Fibroblast of lung (primary cell): ENCODE data around the gene TMEFF2. TPM values are rescaled to one million over a fixed set of nuclear protein-coding genes. Genes with fewer than 3 reads are reported as not detected.

Source experiments
- DNase-seq, 2 donors: peaks; one replicate each; pipeline versions ENCODE4 v3.0.0 to v3.0.0-alpha.2; 2010; ENCODE audit warnings: low read depth in 2 of 2
- H2AFZ ChIP-seq: 2 replicates; pipeline ENCODE4 v1.5.1; 2012; ENCODE audit warnings: low read length, control low read depth, inconsistent platforms
- H3K27ac ChIP-seq: 2 replicates; pipeline ENCODE4 v1.5.1; 2011; ENCODE audit warnings: low read length, control low read depth; ENCODE audit not compliant: insufficient read depth
- H3K27me3 ChIP-seq: 2 replicates; pipeline ENCODE4 v1.5.1; 2011; ENCODE audit warnings: mild to moderate bottlenecking, low read length; ENCODE audit not compliant: control insufficient read depth, insufficient read depth
- H3K36me3 ChIP-seq: 2 replicates; pipeline ENCODE4 v1.5.1; 2011; ENCODE audit warnings: low read length; ENCODE audit not compliant: control insufficient read depth, insufficient read depth
- H3K4me1 ChIP-seq: 2 replicates; pipeline ENCODE4 v1.5.1; 2011; ENCODE audit warnings: low read length; ENCODE audit not compliant: control insufficient read depth, insufficient read depth; ENCODE audit errors: extremely low read depth
- H3K4me2 ChIP-seq: 2 replicates; pipeline ENCODE4 v1.5.1; 2011; ENCODE audit warnings: low read length, control low read depth; ENCODE audit not compliant: insufficient read depth; ENCODE audit errors: extremely low read depth
- H3K4me3 ChIP-seq, 4 experiments: fragments of 200-600 bp in 1 of 4; sonication (generic) in 1 of 4; replicated peaks in 1 of 4; 2 replicates each; pipeline ENCODE4 v1.5.1; 2011 to 2016; ENCODE audit warnings: low read length in 4 of 4, low read depth in 3 of 4, mild to moderate bottlenecking in 3 of 4, control low read depth in 2 of 4, inconsistent platforms in 1 of 4, mixed read lengths in 1 of 4; ENCODE audit not compliant: insufficient read depth in 1 of 4; ENCODE audit errors: control extremely low read depth in 1 of 4
- H3K79me2 ChIP-seq: 2 replicates; pipeline ENCODE4 v1.5.1; 2012; ENCODE audit warnings: mild to moderate bottlenecking, low read length, inconsistent platforms; ENCODE audit not compliant: control insufficient read depth, insufficient read depth
- H3K9ac ChIP-seq: 2 replicates; pipeline ENCODE4 v1.5.1; 2011; ENCODE audit warnings: mild to moderate bottlenecking, low read length, control low read depth; ENCODE audit not compliant: insufficient read depth
- H3K9me3 ChIP-seq: 2 replicates; pipeline ENCODE4 v1.5.1; 2012; ENCODE audit warnings: low read depth, low read length; ENCODE audit not compliant: control insufficient read depth, insufficient read depth
- H4K20me1 ChIP-seq: 2 replicates; pipeline ENCODE4 v1.5.1; 2011; ENCODE audit warnings: low read length; ENCODE audit not compliant: control insufficient read depth, insufficient read depth; ENCODE audit errors: extremely low read depth
- EZH2 ChIP-seq: IDR thresholded peaks from 2 replicates; pipeline ENCODE4 v1.5.1; 2012; ENCODE audit warnings: low read length, control low read depth, mild to moderate bottlenecking; ENCODE audit errors: missing control alignments
- polyA plus RNA-seq, 2 donors: library from polyadenylated mRNA; depleted of rRNA in 1 of 2; stranded (reverse) in 1 of 2; unstranded in 1 of 2; fragments of >200 nt; gene quantifications; 2 replicates each; pipeline ENCODE4 v1.2.1, GENCODE V29; 2011 to 2012; ENCODE audit warnings: missing spikeins in 1 of 2
- total RNA-seq: library from RNA; depleted of rRNA; stranded (reverse); fragments of >200 nt; gene quantifications from 2 replicates; pipeline ENCODE4 v1.2.1, GENCODE V29; 2014
- TF ChIP-seq, protein P1 (sequence below), 2 donors: IDR thresholded peaks in 1 of 2; conservative IDR thresholded peaks in 1 of 2; 1 replicate in 1 of 2; 2 replicates in 1 of 2; pipeline ENCODE4 v1.5.1; 2011 to 2012; ENCODE audit warnings: low read length in 2 of 2, control low read depth in 1 of 2, inconsistent platforms in 1 of 2, low read depth in 1 of 2, mild to moderate bottlenecking in 1 of 2

Gene TMEFF2
- total and polyA plus RNA-seq, 2 donors (not counting 1 experiment from before 2014, with no cell fraction given): 0.33 to 0.87 TPM

DNA sequence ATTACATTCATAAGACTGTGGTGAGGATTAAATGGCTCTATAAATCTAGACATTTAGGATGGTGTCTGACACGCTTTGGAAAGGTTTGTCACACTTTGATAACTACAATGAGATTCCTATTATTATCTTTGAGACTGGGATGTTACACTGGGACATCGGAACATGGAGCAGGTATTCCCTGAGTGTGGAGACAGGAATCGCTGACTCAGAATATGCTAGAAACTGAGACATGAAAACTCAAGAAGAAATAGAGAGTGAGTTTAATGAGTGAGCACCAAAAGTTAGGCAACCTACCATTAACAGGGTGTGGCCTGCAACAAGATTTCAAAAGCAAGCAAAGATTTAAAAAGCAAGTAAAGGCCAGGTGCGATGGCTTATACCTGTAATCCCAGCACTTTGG is 145.4 kb downstream of the TMEFF2 start:
- Histone ChIP-seq H4K20me1 (no peaks in the 10 kb centered on the region), H3K4me3 (no peak overlapping the region), H2AFZ (no peak overlapping the region), H3K4me1 (no peaks in the 10 kb centered on the region), H3K4me2 (no peak overlapping the region), H3K36me3 (no peaks in the 10 kb centered on the region), H3K9ac (no peak overlapping the region), H3K27me3 (no peaks in the 10 kb centered on the region), H3K79me2 (no peaks in the 10 kb centered on the region), H3K27ac (no peak overlapping the region), H3K9me3 (no peaks in the 10 kb centered on the region)
- no peak for DNase-seq
- TF ChIP-seq, protein P1, sequence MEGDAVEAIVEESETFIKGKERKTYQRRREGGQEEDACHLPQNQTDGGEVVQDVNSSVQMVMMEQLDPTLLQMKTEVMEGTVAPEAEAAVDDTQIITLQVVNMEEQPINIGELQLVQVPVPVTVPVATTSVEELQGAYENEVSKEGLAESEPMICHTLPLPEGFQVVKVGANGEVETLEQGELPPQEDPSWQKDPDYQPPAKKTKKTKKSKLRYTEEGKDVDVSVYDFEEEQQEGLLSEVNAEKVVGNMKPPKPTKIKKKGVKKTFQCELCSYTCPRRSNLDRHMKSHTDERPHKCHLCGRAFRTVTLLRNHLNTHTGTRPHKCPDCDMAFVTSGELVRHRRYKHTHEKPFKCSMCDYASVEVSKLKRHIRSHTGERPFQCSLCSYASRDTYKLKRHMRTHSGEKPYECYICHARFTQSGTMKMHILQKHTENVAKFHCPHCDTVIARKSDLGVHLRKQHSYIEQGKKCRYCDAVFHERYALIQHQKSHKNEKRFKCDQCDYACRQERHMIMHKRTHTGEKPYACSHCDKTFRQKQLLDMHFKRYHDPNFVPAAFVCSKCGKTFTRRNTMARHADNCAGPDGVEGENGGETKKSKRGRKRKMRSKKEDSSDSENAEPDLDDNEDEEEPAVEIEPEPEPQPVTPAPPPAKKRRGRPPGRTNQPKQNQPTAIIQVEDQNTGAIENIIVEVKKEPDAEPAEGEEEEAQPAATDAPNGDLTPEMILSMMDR (conservative IDR thresholded peaks at IDR 0.05 in 1 of 2, IDR thresholded peaks at IDR 0.05 in 1 of 2; ENCODE audit: low read depth in 1 of 2, low read length in 2 of 2): no peak
- TF ChIP-seq EZH2: no peak

DNA sequence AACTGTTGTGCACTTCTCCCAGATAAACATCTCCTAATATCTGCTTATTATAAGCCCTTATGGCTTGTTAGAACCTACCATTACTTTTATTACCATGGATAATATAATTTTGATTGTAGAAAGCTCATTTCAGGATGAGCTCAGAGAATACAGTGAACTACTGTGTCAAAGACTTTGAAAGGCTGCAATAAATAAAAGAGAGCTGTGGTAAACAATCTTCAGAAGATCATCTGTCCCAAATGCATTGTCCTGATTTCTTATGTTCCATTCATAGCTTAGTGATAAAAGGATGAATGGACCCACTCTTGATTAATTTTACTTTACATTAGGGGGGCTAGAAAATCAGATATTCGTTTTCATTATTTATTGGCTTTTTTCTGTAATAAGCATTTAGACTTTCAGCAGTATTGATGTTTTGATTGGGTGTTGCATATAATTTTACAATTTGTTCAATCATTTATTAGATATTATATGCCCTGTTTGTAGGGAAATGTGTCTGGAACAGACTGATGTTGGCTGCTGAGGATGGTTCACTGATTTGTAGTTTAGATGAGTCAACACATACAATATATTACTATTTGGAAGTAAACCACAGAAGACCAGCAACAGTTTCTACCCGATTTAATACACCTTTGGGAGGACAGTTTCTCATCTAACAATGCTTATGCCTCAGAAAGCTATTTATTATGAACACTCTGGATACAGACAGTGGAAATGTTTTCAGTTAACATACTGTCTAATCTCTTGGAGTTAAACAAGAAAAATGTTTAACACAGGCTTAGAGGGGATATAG is 147.2 kb downstream of the TMEFF2 start:
- Histone ChIP-seq H3K9me3 (no peaks in the 10 kb centered on the region), H3K36me3 (no peaks in the 10 kb centered on the region), H3K4me2 (no peak overlapping the region), H3K4me3 (no peak overlapping the region), H3K79me2 (no peaks in the 10 kb centered on the region), H3K9ac (no peak overlapping the region), H4K20me1 (no peaks in the 10 kb centered on the region), H2AFZ (no peak overlapping the region), H3K27ac (no peak overlapping the region), H3K27me3 (no peaks in the 10 kb centered on the region), H3K4me1 (no peaks in the 10 kb centered on the region)
- TF ChIP-seq, protein P1 (conservative IDR thresholded peaks at IDR 0.05 in 1 of 2, IDR thresholded peaks at IDR 0.05 in 1 of 2; ENCODE audit: low read depth in 1 of 2, low read length in 2 of 2): no peak
- TF ChIP-seq EZH2: no peak
- no peak for DNase-seq

DNA sequence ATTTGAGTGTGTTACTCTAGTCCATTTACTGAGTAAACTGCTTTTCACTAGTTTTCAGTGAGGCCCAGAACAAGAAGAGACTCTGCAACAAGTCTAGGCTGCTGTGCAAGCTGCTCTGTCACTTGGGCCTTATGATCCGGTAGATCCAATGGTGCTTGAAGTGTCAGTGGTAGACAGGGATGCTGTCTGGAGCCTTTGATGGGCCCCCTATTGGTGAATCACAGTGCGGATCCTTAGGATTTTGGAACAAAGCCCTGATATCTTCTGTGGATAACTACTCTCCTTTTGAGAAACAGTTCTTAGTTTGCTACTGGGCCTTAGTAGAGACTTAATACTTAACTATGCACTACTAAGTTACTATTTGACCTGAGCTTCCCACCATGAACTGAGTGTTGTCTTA is 150.2 kb downstream of the TMEFF2 start:
- TF ChIP-seq EZH2: no peak
- TF ChIP-seq, protein P1 (conservative IDR thresholded peaks at IDR 0.05 in 1 of 2, IDR thresholded peaks at IDR 0.05 in 1 of 2; ENCODE audit: low read depth in 1 of 2, low read length in 2 of 2): no peak
- Histone ChIP-seq H3K36me3 (no peaks in the 10 kb centered on the region), H3K9me3 (no peaks in the 10 kb centered on the region), H3K27me3 (no peaks in the 10 kb centered on the region), H3K79me2 (no peaks in the 10 kb centered on the region), H3K4me1 (no peaks in the 10 kb centered on the region), H4K20me1 (no peaks in the 10 kb centered on the region), H3K9ac (no peak overlapping the region), H3K4me3 (no peak overlapping the region), H3K27ac (no peak overlapping the region), H2AFZ (no peak overlapping the region), H3K4me2 (no peak overlapping the region)
- DNase-seq: no peak
